ENCODE data around the gene BCR. TPM values are rescaled to one million over a fixed set of nuclear protein-coding genes. Genes with fewer than 3 reads are reported as not detected.
"Not testable (repeated sequence)": the region's sequence is repeated elsewhere in the genome, so short reads cannot be mapped to it uniquely, and the experiment has no call there.

Gene BCR
- 10 to 100 TPM; 20.6 to 40.2 TPM for total RNA-seq

DNA sequence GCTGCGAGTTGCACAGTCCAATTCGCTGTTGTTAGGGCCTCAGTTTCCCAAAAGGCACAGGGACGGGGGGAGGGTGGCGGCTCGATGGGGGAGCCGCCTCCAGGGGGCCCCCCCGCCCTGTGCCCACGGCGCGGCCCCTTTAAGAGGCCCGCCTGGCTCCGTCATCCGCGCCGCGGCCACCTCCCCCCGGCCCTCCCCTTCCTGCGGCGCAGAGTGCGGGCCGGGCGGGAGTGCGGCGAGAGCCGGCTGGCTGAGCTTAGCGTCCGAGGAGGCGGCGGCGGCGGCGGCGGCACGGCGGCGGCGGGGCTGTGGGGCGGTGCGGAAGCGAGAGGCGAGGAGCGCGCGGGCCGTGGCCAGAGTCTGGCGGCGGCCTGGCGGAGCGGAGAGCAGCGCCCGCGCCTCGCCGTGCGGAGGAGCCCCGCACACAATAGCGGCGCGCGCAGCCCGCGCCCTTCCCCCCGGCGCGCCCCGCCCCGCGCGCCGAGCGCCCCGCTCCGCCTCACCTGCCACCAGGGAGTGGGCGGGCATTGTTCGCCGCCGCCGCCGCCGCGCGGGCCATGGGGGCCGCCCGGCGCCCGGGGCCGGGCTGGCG lies at the start of gene BCR:
TSS of gene BCR (plus strand) at position 209 of the 592 bp plus-strand sequence. CDS start 452 bp downstream, outside the sequence.
- peaks cover 26% of the 10 kb centered on the region for H3K36me3 Mint-ChIP-seq
- H3K4me3 Mint-ChIP-seq: peak within 1 kb of the TSS; percentile 75
- CTCF ChIA-PET: interaction anchor here (1.0 to 15.4 kb wide), 7 partner anchors 42 to 205 kb away, joined by 3 to 300 read pairs (median 4); no protein-coding TSS in a partner anchor
- peaks cover 9% of the 10 kb centered on the region for H3K9me3 Mint-ChIP-seq (ENCODE audit: low read depth)
- peak within 1 kb of the TSS; percentile 68 for H3K27ac Mint-ChIP-seq
- DNase-seq (peak; percentile 59), ATAC-seq (peak; percentile 75)
- peaks cover 71% of the 10 kb centered on the region for H3K4me1 Mint-ChIP-seq
- peaks cover 4% of the 10 kb centered on the region for H3K27me3 Mint-ChIP-seq

DNA sequence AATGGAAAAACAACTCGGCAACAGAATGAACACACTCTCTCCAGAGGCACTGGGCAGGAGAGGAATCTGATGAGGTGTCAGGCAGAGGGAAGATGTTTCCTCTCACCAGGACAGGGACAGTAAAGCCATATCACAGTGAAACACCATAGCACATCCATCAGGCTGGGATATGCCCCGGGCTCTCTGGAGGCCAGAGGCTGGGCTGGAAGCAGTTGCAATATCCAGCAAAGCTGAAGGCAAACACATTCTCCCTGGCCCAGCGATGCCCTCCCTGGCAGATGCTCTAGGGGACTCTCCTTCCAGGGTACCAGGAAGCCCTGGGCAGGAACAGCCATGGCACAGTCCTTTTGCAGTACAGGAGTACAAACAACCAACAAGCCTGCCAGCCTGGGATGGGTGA lies 49.6 kb upstream of the BCR start:
- H3K36me3 Mint-ChIP-seq: no peaks in the 10 kb centered on the region
- CTCF ChIA-PET: interaction anchor here (0.9 to 5.2 kb wide), 5 partner anchors 11 to 175 kb away, joined by 3 to 113 read pairs (median 17); no protein-coding TSS in a partner anchor
- no peak overlapping the region for H3K27ac Mint-ChIP-seq
- no peaks in the 10 kb centered on the region for H3K9me3 Mint-ChIP-seq (ENCODE audit: low read depth)
- DNase-seq (no peak), ATAC-seq (no peak)
- H3K4me3 Mint-ChIP-seq: no peak overlapping the region
- H3K4me1 Mint-ChIP-seq: no peaks in the 10 kb centered on the region
- no peaks in the 10 kb centered on the region for H3K27me3 Mint-ChIP-seq

DNA sequence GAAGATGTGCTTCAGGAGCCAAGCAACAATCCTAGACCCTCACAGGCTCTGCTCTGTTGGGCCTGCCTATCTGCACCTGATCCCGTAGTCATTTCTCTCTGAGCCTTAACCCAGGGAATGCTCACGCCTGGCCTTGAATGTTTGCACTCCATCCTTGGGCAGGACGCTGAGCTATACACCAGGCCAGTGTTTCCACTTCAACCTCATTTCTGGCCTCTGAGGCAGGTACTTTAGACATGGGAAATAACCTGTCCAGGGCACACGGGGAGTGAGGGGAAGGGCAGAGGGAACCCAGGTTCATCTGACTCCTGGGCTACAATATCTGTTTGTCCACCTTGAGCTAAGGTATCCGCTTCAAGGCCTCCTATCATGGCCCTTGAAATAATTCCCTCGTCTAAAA lies 48.4 kb upstream of the BCR start:
- no peaks in the 10 kb centered on the region for H3K36me3 Mint-ChIP-seq
- H3K27ac Mint-ChIP-seq: no peak overlapping the region
- ATAC-seq (no peak), DNase-seq (no peak)
- H3K4me3 Mint-ChIP-seq: no peak overlapping the region
- H3K9me3 Mint-ChIP-seq (ENCODE audit: low read depth): no peaks in the 10 kb centered on the region
- H3K27me3 Mint-ChIP-seq: no peaks in the 10 kb centered on the region
- peaks cover 10% of the 10 kb centered on the region for H3K4me1 Mint-ChIP-seq
- CTCF ChIA-PET: interaction anchor here (0.8 to 3.5 kb wide), 7 partner anchors 9 to 176 kb away, joined by 3 to 23 read pairs (median 6); partner anchors contain the start of genes RAB36 and RSPH14

DNA sequence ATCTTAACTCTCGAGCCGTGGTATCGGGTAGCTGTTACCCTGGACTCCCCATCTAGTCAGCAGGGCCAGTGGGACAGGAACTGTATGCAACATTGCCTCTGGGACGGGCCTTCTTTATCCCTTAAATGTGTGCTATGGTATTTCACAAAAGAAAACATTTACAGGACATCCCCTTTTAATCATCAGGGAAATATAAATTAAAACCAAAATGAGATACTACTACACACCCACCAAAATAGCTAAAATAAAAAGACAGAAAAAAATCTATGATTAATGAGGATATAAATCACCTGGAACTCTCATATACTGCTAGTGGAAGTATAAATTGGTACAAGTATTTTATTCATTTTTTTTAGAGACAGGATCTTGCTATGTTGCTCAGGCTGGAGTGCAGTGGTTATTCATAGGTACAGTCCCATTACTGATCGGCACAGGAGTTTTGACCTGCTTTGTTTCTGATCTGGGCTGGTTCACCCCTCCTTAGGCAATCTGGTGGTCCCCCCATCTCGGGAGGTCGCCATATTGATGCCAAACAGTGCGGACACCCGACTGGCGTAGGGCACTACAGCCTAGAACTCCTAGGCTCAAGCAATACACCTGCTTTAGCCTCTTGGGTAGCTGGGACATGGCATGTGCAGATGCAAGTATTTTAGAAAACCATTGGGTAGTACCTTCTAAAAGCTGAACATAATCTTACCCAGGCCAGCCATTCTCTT lies 47.8 kb upstream of the BCR start:
- no peak overlapping the region for H3K4me3 Mint-ChIP-seq
- no peak for ATAC-seq
- H3K36me3 Mint-ChIP-seq: no peaks in the 10 kb centered on the region
- DNase-seq: no peak
- H3K4me1 Mint-ChIP-seq: peaks cover 16% of the 10 kb centered on the region
- no peaks in the 10 kb centered on the region for H3K27me3 Mint-ChIP-seq
- H3K27ac Mint-ChIP-seq: no peak overlapping the region
- no peaks in the 10 kb centered on the region for H3K9me3 Mint-ChIP-seq (ENCODE audit: low read depth)
- CTCF ChIA-PET: interaction anchor here (0.6 to 3.5 kb wide), 8 partner anchors 8 to 313 kb away, joined by 3 to 23 read pairs (median 6); partner anchors contain the start of genes RAB36 and RSPH14

DNA sequence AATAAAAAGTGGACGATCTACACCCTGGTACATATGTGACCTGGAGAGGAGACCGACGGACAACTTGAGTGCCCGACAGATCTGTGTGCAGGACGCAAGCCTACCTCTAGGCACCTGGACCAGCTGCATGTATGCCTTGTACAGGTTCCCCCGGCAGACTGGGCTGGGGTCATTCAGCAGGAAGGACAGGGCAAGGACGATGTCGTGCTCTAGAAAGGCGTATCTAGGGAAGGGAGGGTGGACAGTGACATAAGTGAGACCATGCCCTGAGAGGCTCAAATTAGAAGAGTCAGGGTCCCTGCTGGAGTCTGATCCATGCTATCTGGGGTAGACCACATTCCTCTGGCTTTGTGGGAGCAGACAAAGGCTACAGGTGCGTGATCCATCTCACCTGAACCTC lies 46.4 kb upstream of the BCR start:
- Mint-ChIP-seq H3K36me3 (no peaks in the 10 kb centered on the region), H3K9me3 (ENCODE audit: low read depth) (no peaks in the 10 kb centered on the region), H3K27me3 (no peaks in the 10 kb centered on the region), H3K4me3 (no peak overlapping the region), H3K27ac (no peak overlapping the region), H3K4me1 (peaks cover 30% of the 10 kb centered on the region)
- DNase-seq (no peak), ATAC-seq (no peak)
- CTCF ChIA-PET: interaction anchor here (3.5 kb wide), 1 partner anchor 178 kb away, joined by 23 read pairs; no protein-coding TSS in a partner anchor

DNA sequence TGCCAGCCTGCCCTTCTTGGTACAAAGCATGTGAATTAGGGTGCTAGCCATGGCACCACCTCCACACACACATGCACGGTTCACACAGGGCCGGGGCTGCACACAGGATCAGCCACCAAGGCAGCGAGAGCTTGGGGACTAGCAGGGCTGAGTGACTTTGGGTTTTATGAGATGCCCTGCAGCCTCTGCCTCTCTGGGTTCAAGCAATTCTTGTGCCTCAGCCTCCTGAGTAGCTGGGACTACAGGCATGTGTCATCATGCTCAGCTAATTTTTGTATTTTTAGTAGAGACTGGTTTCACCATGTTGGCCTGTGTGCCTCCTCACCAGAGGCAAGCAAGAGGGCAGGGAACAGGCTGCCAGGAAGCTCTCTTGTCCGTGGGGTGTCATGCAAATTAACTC lies 43.3 kb upstream of the BCR start:
- not testable (repeated sequence) for ATAC-seq
- peak overlapping the region; percentile 92 for H3K27ac Mint-ChIP-seq

DNA sequence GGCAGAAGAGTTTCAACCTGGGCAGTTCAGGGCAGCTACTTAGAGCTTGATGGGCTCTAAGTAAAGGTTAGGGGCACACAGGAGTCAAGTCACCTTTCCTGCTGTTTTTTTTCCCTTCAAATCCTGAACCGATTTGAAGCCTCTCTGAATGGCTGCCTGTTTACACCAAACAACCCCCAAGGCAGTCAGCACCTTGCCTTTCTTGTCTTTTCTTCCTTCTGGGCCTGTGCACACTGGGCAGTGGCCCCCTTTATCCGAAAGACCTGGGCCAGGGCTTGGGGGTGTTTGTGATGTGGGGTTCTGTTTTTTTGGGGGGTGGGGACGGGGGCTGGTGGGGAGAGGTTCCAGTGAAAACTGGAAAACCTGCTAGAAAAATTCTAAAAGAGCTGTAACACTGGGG lies 42.8 kb upstream of the BCR start:
- Mint-ChIP-seq H3K27me3 (no peaks in the 10 kb centered on the region), H3K4me1 (peaks cover 51% of the 10 kb centered on the region), H3K27ac (peak overlapping the region; percentile 92), H3K36me3 (no peaks in the 10 kb centered on the region), H3K9me3 (ENCODE audit: low read depth) (no peaks in the 10 kb centered on the region), H3K4me3 (no peak overlapping the region)
- ATAC-seq: no peak
- CTCF ChIA-PET: interaction anchor here (0.6 to 3.1 kb wide), 10 partner anchors 9 to 420 kb away, joined by 3 to 15 read pairs (median 3); no protein-coding TSS in a partner anchor
- DNase-seq: no peak

More for the DNA sequence above, 43.3 kb upstream of the BCR start:
- H3K4me1 Mint-ChIP-seq: peaks cover 47% of the 10 kb centered on the region
- DNase-seq; H3K36me3 Mint-ChIP-seq; H3K9me3 Mint-ChIP-seq (ENCODE audit: low read depth); H3K4me3 Mint-ChIP-seq; H3K27me3 Mint-ChIP-seq: not testable (repeated sequence)
- CTCF ChIA-PET: interaction anchor here (1.5 to 3.1 kb wide), 3 partner anchors 9 to 249 kb away, joined by 5 to 15 read pairs (median 8); no protein-coding TSS in a partner anchor

DNA sequence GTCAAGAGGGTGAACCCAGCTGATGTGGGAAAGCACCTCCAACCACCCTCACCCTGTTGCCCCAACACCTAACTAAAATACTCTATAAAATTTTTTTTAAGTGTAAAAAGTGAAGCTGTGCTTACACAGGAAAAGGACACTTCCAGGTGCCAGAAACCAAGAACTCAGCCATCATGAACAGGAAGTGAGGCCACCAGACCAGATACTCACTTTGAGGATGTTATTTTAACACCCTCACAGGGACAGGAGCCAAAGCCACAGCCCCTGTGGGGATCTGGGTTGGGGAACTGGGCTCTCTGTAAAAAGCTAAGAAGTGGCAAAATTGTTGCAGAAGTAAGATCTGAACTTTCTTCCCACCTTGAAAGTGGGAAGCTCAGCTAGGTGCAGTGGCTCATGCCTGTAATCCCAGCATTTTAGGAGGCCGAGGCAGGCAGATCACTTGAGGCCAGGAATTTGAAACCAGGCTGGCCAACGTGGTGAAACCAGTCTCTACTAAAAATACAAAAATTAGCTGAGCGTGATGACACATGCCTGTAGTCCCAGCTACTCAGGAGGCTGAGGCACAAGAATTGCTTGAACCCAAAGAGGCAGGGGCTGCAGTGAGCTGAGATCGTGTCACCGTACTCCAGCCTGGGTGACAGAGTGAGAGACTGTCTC lies 42.3 kb upstream of the BCR start:
- Mint-ChIP-seq H3K27me3 (no peaks in the 10 kb centered on the region), H3K4me1 (peaks cover 56% of the 10 kb centered on the region), H3K4me3 (no peak overlapping the region), H3K27ac (peak overlapping the region; percentile 92), H3K9me3 (ENCODE audit: low read depth) (no peaks in the 10 kb centered on the region), H3K36me3 (no peaks in the 10 kb centered on the region)
- DNase-seq (peak; percentile 79), ATAC-seq (peak; percentile 43)
- CTCF ChIA-PET: interaction anchor here (0.6 to 3.1 kb wide), 12 partner anchors 9 to 420 kb away, joined by 3 to 15 read pairs (median 3); no protein-coding TSS in a partner anchor

DNA sequence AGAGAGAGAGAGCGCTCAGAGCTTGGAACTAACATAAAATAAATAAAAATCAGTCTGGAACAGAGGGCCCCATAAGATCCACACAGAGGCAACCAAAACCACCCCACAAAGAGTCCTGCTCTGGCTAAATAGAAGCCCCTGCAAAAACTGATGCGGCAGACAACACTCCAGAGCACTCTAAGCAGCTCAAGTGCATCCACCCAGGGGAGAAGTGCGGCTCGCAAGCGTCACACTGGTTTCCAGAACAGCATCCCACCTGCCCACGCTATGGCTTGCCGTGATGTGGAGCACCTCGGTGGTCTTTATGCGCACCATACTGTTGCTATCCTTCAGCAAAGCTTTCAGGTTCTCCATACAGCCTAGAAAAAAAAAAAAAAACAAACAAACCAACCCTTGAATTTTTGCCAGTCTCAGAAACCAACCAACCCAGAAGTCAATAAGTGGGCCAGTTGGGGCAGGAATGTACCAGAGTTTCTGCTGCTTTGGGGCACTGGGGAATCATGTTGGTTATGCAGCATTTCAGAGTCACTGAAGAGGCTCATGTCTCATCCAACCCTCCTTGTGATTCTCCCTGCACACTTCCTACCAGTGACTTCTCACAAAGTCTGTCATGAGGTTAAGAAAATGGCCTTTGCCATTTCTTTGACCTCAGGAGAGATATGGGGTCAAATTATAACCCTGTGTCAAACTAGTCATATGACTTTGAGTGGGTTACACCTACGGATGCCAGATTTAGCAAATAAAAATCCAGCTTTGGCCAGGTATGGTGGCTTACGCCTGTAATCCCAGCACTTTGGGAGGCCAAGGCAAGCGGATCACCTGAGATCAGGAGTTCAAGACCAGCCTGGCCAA lies 41.5 kb upstream of the BCR start:
- ATAC-seq: no peak
- Mint-ChIP-seq H3K36me3 (no peaks in the 10 kb centered on the region), H3K27me3 (no peaks in the 10 kb centered on the region), H3K27ac (peak overlapping the region; percentile 92), H3K4me1 (peaks cover 60% of the 10 kb centered on the region), H3K4me3 (no peak overlapping the region), H3K9me3 (ENCODE audit: low read depth) (no peaks in the 10 kb centered on the region)
- CTCF ChIA-PET: interaction anchor here (0.8 to 3.1 kb wide), 6 partner anchors 10 to 179 kb away, joined by 3 to 15 read pairs (median 4); no protein-coding TSS in a partner anchor
- no peak for DNase-seq

DNA sequence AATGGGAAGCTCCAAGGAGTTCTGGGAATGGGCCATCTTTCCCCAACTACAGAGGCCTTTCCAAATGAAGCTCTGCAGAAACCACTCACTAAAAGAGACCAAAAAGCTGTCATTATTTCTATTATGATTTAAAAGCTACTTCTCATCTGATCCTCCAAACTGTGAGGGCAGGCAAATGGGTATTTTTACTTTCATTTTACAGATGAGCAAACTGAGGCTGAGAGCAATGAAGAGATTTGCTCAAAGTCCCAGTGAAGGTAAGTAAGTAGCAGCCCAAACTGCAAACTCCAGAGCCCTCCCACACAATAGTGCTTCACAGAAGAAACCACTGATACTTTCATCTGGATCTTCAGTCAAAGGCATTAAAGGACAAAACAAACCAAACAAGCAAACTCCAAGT lies 39.9 kb upstream of the BCR start:
- no peak for DNase-seq
- Mint-ChIP-seq H3K27ac (peak overlapping the region; percentile 6), H3K4me1 (peaks cover 69% of the 10 kb centered on the region), H3K4me3 (no peak overlapping the region), H3K36me3 (no peaks in the 10 kb centered on the region), H3K27me3 (no peaks in the 10 kb centered on the region), H3K9me3 (ENCODE audit: low read depth) (no peaks in the 10 kb centered on the region)
- CTCF ChIA-PET: interaction anchor here (0.6 to 2.5 kb wide), 8 partner anchors 8 to 338 kb away, joined by 3 to 9 read pairs (median 4); no protein-coding TSS in a partner anchor
- no peak for ATAC-seq

DNA sequence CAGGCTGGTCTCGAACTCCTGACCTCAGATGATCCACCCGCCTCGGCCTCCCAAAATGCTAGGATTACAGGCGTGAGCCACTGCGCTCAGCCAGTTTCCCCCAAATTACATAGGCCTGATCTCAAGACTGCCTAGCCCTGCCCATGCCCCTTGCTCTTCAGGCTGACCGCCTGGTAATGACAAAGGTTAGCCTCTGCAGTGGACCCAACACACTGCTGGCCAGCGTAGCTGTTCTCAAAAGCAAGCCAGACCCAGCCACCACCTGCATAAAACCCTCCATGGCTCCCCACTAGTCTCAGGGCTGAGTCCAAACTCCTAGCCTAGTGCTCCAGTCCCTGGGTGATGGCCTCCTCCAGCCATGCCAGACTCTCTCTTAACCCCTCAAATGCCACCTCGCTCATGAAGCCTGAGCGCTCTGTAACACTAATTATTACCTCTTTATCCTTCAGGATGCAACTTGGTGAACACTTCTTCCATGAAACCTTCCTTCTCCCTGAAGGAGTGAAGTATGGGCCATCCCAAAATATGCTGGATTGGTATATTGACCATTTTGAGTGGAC lies 37.7 kb upstream of the BCR start:
- Mint-ChIP-seq H3K27me3 (no peaks in the 10 kb centered on the region), H3K4me1 (peaks cover 54% of the 10 kb centered on the region), H3K4me3 (peak overlapping the region; percentile 68), H3K9me3 (ENCODE audit: low read depth) (no peaks in the 10 kb centered on the region), H3K36me3 (no peaks in the 10 kb centered on the region), H3K27ac (peak overlapping the region; percentile 84)
- ATAC-seq: no peak
- no peak for DNase-seq
- CTCF ChIA-PET: interaction anchor here (1.1 to 2.2 kb wide), 3 partner anchors 35 to 183 kb away, joined by 7 to 9 read pairs (median 7); no protein-coding TSS in a partner anchor

DNA sequence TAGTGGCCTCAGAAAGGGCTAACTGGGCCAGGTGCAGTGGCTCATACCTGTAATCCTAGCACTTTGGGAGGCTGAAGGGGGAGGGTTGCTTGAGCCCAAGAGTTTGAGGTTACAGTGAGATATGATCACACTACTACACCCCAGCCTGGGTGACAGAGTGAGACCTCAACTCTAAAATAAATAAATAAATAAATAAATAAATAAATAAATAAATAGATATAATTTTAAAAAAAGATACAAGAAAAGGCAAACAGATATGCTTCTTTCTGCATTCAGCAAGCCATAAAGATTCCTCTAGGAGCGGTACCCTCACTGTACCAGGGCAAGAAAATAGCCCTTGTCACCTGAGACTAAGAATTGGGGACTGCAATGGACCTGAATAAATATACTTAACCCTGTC lies 37.2 kb upstream of the BCR start:
- H3K4me1 Mint-ChIP-seq: peaks cover 49% of the 10 kb centered on the region
- no peaks in the 10 kb centered on the region for H3K27me3 Mint-ChIP-seq

More for the DNA sequence above, 37.2 kb upstream of the BCR start:
- Mint-ChIP-seq H3K4me3 (no peak overlapping the region), H3K36me3 (no peaks in the 10 kb centered on the region), H3K9me3 (ENCODE audit: low read depth) (no peaks in the 10 kb centered on the region), H3K27ac (peak overlapping the region; percentile 84)
- ATAC-seq: no peak
- CTCF ChIA-PET: interaction anchor here (1.0 kb wide), 1 partner anchor 35 kb away, joined by 3 read pairs; no protein-coding TSS in a partner anchor
- DNase-seq: no peak
